ENCODE measurements around the gene ZCCHC24.
"Not testable (repeated sequence)": the region's sequence is repeated elsewhere in the genome, so short reads cannot be mapped to it uniquely, and the experiment has no call there.

Gene ZCCHC24

GRCh38 chr10:79346012-79346340 lies 99.4 kb downstream of the ZCCHC24 start:
- no peak for DNase-seq (ENCODE audit: low read depth)

DNA sequence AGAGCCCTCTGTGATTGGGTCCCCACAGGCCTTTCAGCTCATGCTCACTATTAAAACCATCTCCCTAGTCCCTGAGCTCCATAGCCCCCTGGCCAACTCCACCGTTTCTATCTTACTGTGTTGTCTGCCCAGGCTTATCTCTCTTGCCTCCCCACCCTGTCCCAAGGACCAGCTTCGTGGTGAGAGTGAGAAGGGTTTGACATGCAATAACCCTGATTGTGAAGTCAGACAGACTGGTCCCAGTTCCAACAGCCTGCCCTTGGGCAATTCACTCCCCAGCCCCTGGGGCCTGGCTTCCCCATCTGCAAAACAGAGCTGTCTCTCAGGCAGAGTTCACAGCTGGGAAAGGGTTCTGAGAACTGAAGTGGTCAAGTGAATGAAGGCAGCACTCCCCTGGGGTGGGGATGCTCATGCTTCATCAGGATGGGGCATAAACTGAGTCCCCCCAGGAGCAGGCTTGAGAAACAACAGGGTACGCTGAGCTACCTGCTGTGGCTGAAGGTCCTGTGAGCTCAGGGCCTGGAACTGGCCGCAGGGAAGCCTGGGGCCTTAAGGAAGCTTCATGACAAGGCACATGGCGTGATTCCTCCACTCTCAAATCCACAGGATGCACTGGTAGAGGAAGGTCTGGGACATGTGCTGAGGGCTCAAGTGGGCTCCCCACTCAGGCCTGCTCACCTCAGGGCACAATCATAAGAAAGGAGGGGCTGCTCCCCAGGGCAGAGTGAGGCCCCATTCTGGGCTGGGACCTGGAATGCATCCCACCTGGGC lies 100.0 kb downstream of the ZCCHC24 start:
- no peak for DNase-seq (ENCODE audit: low read depth)

DNA sequence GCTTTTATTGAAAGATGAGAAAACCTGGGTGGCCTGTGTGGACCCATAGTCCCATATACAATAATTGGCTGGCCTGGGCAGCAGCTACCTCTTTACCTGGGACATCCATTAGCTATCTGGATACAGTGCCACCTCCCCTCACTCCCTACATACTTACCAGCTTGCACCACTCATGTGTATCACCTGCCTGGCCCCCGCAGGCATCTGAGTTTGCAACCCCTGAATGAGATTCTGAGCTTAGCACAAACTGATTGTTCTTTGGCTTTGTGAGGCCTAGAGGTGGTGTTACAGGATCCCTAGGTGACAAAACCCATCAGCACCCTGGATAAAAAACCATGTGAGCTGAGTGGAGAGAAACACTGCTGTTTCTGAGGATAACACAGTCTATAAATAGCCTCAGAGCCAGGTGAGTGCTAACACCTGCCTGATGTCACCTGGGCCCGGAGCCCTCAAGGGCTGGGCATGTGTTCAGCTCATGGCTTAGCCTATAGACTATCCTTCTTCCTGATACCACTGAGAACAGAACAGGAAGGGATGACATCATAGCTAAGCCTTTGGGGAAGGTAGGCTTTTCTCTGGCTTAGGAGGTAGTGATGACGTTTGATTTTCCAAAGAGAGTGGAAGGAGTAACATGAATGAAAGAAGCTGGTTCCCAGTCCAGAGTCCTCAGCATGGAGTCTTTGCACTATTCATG lies 100.8 kb downstream of the ZCCHC24 start:
- no peak for DNase-seq (ENCODE audit: low read depth)

DNA sequence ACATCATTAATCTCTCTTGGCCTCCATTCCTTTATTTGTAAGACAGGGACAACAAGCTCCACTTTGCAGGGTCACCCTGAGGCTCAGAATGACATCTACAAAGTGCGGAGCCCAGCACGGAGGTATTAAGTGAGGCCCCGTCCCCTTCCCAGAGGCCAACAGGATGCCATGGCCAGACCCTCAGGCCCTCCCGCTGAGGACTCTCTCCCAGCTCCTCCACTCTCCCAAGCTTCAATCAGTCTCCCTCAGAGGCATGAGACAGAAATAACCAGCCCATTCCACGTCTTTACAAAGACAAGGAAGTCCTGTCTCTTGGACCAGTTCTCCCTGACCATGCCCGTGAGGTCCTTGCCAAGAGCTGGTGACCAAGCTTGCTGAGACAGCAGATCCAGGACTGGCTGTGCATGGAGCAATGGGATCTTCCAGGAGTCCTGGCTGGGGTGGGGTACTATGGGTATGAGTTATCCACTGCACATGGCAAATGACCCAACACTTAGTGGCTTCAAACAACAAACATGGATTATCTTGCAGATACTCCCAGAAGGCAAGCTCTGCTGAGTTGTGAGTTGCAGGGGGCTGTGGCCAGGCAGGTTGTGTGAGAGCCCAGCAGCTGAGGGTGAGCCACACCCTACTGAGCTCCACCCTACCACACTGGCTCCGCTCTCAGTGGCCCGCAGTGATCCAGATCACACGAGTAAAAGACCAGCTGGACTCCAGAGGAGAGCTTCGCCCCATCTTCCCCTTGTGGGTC lies 102.4 kb downstream of the ZCCHC24 start:
- no peak for DNase-seq (ENCODE audit: low read depth)

GRCh38 chr10:79342295-79342761 lies 103.1 kb downstream of the ZCCHC24 start:
- DNase-seq (ENCODE audit: low read depth) = no peak

GRCh38 chr10:79340646-79341244 lies 104.7 kb downstream of the ZCCHC24 start:
- no peak for DNase-seq (ENCODE audit: low read depth)

GRCh38 chr10:79339266-79339665 lies 106.2 kb downstream of the ZCCHC24 start:
- no peak for DNase-seq (ENCODE audit: low read depth)

DNA sequence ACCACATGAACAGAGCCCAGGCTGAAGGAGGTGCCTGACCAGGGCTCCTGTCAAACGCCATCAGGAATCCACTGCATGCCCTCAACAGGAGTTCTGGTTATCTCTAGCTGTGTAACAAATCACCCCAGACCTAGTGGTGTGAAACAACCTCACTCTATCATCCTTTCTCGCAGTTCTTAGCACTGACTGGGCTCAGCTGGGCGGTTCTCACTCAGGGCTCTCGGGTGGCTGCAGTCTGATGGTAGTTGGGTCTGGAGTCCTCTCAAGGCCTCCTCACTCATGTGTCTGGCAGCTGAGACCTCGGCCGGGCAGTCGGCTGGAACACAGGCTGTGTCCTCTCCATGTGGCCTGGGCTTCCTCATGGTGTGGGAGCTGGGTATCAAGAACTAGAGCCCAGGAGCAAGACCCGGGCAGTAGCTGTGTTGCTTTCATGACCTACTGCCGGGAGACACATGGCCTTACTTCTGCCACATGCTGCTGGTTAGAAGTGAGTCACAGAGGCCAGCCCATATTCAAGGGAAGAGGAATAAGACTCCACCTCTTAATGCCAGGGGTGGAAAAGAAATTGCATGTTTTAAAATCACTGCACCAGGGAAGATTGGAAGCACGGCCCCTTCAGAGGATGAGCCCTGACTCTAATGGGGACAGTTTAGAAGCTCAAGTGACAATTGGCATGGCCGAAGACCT lies 107.5 kb downstream of the ZCCHC24 start:
- not testable (repeated sequence) for DNase-seq (ENCODE audit: low read depth)

GRCh38 chr10:79336739-79337138 lies 108.7 kb downstream of the ZCCHC24 start:
- DNase-seq (ENCODE audit: low read depth) = no peak

- no peak for DNase-seq (ENCODE audit: low read depth)
Observed at GRCh38 chr10:79336276-79336675, 109.1 kb downstream of the ZCCHC24 start.

GRCh38 chr10:79335470-79336235 lies 109.8 kb downstream of the ZCCHC24 start:
- no peak for DNase-seq (ENCODE audit: low read depth)

DNA sequence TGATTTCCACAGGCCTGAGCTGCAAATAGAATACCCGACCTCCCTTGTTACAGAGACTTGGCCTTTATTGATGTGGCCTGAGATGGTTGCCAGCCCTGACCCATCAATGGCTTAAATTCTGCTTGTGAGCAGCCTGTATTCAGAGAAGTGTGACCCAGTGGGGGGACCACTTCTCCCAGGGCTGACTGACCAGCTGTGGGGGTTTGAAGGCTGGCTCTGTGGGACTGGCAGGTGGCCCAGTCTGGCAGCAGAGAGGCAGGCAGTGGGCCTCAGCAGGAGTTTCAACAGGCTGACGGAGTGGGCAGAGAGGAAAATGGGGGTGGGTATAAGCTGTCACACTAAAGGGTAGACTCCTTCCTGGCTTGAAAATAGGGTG lies 110.3 kb downstream of the ZCCHC24 start:
- no peak for DNase-seq (ENCODE audit: low read depth)

GRCh38 chr10:79334573-79334972 lies 110.9 kb downstream of the ZCCHC24 start:
- DNase-seq (ENCODE audit: low read depth) = no peak

DNA sequence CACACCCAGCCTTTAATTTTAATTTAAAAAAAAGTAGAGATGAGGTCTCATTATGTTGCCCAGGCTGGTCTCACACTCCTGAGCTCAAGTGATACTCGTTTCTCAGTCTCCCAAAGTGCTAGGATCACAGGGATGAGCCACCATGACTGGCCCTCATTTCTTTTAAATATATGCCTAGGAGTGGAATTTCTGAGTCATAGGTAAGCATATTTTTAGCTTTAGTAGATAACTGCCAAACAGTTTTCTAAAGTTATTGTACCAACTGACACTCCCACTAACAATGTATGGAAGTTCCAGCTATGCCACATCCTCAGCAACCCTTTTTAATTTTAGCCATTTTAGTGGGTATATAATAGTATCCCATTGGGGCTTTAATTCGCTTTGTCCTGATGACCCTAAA lies 111.9 kb downstream of the ZCCHC24 start:
- no peak for DNase-seq (ENCODE audit: low read depth)

DNA sequence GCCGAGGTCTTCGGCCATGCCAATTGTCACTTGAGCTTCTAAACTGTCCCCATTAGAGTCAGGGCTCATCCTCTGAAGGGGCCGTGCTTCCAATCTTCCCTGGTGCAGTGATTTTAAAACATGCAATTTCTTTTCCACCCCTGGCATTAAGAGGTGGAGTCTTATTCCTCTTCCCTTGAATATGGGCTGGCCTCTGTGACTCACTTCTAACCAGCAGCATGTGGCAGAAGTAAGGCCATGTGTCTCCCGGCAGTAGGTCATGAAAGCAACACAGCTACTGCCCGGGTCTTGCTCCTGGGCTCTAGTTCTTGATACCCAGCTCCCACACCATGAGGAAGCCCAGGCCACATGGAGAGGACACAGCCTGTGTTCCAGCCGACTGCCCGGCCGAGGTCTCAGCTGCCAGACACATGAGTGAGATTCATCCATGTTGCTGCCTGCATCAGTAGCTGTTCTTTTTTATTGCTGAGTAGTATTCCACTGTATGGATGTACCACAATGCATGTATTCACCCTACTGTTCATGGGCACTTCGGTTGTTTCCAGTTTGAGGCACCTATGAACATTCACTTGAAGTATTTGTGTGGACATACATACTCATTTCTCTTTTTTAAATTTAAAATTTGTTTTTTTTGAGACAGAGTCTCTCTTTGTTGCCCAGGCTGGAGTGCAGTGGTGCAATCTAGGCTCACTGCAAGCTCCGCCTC lies 112.7 kb downstream of the ZCCHC24 start:
- DNase-seq (ENCODE audit: low read depth) = not testable (repeated sequence)

All from activated T-helper 1 cell treated with Interleukin-2 at 50 U/mL for 16 hours (primary cell).